Endothelial cell of umbilical vein (primary cell): ENCODE measurements around the gene SYNGR4. TPM values are rescaled to one million over a fixed set of nuclear protein-coding genes. Genes with fewer than 3 reads are reported as not detected.

ENCODE experiments used
- BruUV-seq: library from RNA; stranded (reverse); fragments of 400-500 nt; replicated peaks from 2 replicates; lab custom pipeline; 2021; lab: Mats Ljungman, UMichigan
- CTCF ChIA-PET: fragments of 300-600, 350-600 bp; sonication (Branson Sonifier 250); formaldehyde crosslinking; loops from one replicate; lab custom pipeline; 2021; ENCODE audit warnings: antibody characterized with exemption, inconsistent platforms; lab: Charles Lee
- POLR2A ChIA-PET: fragments of 300-600, 350-600 bp; sonication (Branson Sonifier 250); formaldehyde crosslinking; loops from one replicate; lab custom pipeline; 2021; ENCODE audit warnings: antibody characterized with exemption, inconsistent platforms; lab: Charles Lee
- DNase-seq: peaks from one replicate; pipeline ENCODE4 v3.0.0-alpha.2; 2011; ENCODE audit warnings: low read depth, low spot score
- FAIRE-seq: peaks from 2 replicates; lab custom pipeline; 2011; peaks lifted over from hg19 to GRCh38; lab: Jason Lieb, UNC
- H2AFZ ChIP-seq: 2 replicates; pipeline ENCODE4 v1.6.0; 2012; ENCODE audit warnings: low read depth, low read length, control low read depth, inconsistent platforms
- H3K27ac ChIP-seq: 2 replicates; pipeline ENCODE4 v1.5.1; 2011; ENCODE audit warnings: low read depth, mild to moderate bottlenecking, control low read depth, low read length, moderate library complexity; ENCODE audit not compliant: insufficient read depth
- H3K27me3 ChIP-seq, 2 experiments: 2 replicates each; pipeline versions ENCODE4 v1.6.0 to v1.6.1; 2011; ENCODE audit warnings: low read length in 2 of 2, mixed read lengths in 1 of 2; ENCODE audit not compliant: control insufficient read depth in 2 of 2, insufficient read depth in 2 of 2
- H3K36me3 ChIP-seq, 2 experiments: 2 replicates in 1 of 2; 3 replicates in 1 of 2; pipeline ENCODE4 v1.5.1; 2011; ENCODE audit warnings: low read length in 2 of 2, mild to moderate bottlenecking in 1 of 2, moderate library complexity in 1 of 2; ENCODE audit not compliant: control insufficient read depth in 2 of 2, insufficient read depth in 2 of 2; ENCODE audit errors: extremely low read depth in 1 of 2
- H3K4me1 ChIP-seq: 3 replicates; pipeline ENCODE4 v1.5.1; 2011; ENCODE audit warnings: mild to moderate bottlenecking, low read length; ENCODE audit not compliant: control insufficient read depth, insufficient read depth; ENCODE audit errors: extremely low read depth
- H3K4me2 ChIP-seq: 2 replicates; pipeline ENCODE4 v1.6.1; 2011; ENCODE audit warnings: low read length, control low read depth, mixed read lengths; ENCODE audit not compliant: insufficient read depth
- H3K4me3 ChIP-seq, 3 experiments: fragments of 200-600 bp in 1 of 3; sonication (generic), shearing (Covaris generic) in 1 of 3; replicated peaks in 1 of 3; 2 replicates each; pipeline ENCODE4 v1.5.1; 2011 to 2016; ENCODE audit warnings: control low read depth in 3 of 3, low read length in 3 of 3, mild to moderate bottlenecking in 2 of 3, inconsistent platforms in 1 of 3, low read depth in 1 of 3, moderate library complexity in 1 of 3; ENCODE audit not compliant: insufficient read depth in 1 of 3
- H3K79me2 ChIP-seq: 2 replicates; pipeline ENCODE4 v1.6.0; 2012; ENCODE audit warnings: low read length, inconsistent platforms; ENCODE audit not compliant: control insufficient read depth, insufficient read depth
- H3K9ac ChIP-seq: replicated peaks from 2 replicates; pipeline ENCODE3; 2011; ENCODE audit warnings: low read length, control low read depth; ENCODE audit not compliant: insufficient read depth; ENCODE audit errors: extremely low read depth
- H3K9me1 ChIP-seq: replicated peaks from 3 replicates; pipeline ENCODE4 v1.6.0; 2011; ENCODE audit warnings: mild to moderate bottlenecking, low read length; ENCODE audit not compliant: control insufficient read depth, insufficient read depth; ENCODE audit errors: extremely low read depth
- H3K9me3 ChIP-seq: replicated peaks from 2 replicates; pipeline ENCODE4 v1.5.1; 2012; ENCODE audit warnings: low read length, inconsistent platforms; ENCODE audit not compliant: control insufficient read depth, insufficient read depth
- H4K20me1 ChIP-seq: replicated peaks from 2 replicates; pipeline ENCODE3; 2011; ENCODE audit warnings: mild to moderate bottlenecking, low read length; ENCODE audit not compliant: control insufficient read depth, insufficient read depth; ENCODE audit errors: extremely low read depth
- CTCF ChIP-seq, 2 donors: IDR thresholded peaks; 1 replicate in 1 of 2; 2 replicates in 1 of 2; pipeline ENCODE4 v1.5.1; 2011; ENCODE audit warnings: low read length in 2 of 2, mild to moderate bottlenecking in 2 of 2, moderate library complexity in 2 of 2, control low read depth in 1 of 2, inconsistent platforms in 1 of 2, low read depth in 1 of 2; ENCODE audit not compliant: insufficient read depth in 1 of 2; ENCODE audit errors: extremely low read depth in 1 of 2
- EZH2 ChIP-seq: IDR thresholded peaks from 2 replicates; pipeline ENCODE4 v1.6.1; 2012; ENCODE audit warnings: borderline replicate concordance, low read depth, mild to moderate bottlenecking, moderate library complexity, low read length, inconsistent platforms; ENCODE audit not compliant: severe bottlenecking
- GATA2 ChIP-seq: IDR thresholded peaks from 2 replicates; pipeline ENCODE4 v1.7.0; 2011; ENCODE audit warnings: low read depth, mild to moderate bottlenecking, moderate library complexity, mixed read lengths, low read length; ENCODE audit not compliant: insufficient read length, insufficient read depth
- JUN ChIP-seq: IDR thresholded peaks from 2 replicates; pipeline ENCODE4 v1.6.1; 2011; ENCODE audit warnings: borderline replicate concordance, low read depth; ENCODE audit not compliant: insufficient read length, insufficient read depth
- MAX ChIP-seq: IDR thresholded peaks from 2 replicates; pipeline ENCODE4 v1.6.1; 2011; ENCODE audit not compliant: insufficient read depth, insufficient read length
- MYC ChIP-seq: IDR thresholded peaks from one replicate; pipeline ENCODE4 v1.6.1; 2011; ENCODE audit warnings: mild to moderate bottlenecking, low read depth, low read length
- POLR2AphosphoS5 ChIP-seq: IDR thresholded peaks from 2 replicates; pipeline ENCODE4 v1.6.1; 2012; ENCODE audit warnings: low read depth, mild to moderate bottlenecking, control low read depth, low read length, moderate library complexity; ENCODE audit not compliant: insufficient read depth
- dilution Hi-C: fragments of 300-500 bp; cut with MboI; formaldehyde crosslinking; loops from one replicate; pipeline ENCODE4 v1.15.0; 2019; ENCODE audit warnings: low sequenced_read_pairs; ENCODE audit not compliant: extremely low pct_ligation_motif_present
- intact Hi-C: fragments of 100-400 bp; cut with micrococcal nuclease; formaldehyde crosslinking; loops from one replicate; pipeline ENCODE4 v1.10.0; 2022
- polyA plus RNA-seq, 4 experiments: library from polyadenylated mRNA; depleted of rRNA in 3 of 4; stranded (reverse) in 3 of 4; unstranded in 1 of 4; fragments of >200 nt; gene quantifications; 2 replicates each; pipeline versions ENCODE4 v1.2.1 to v1.2.3, GENCODE V29; 2011 to 2012; ENCODE audit warnings: missing spikeins in 1 of 4
- total RNA-seq: library from RNA; stranded (reverse); gene quantifications from 2 replicates; pipeline ENCODE4 v1.2.3, GENCODE V29; 2021

SYNGR4 gene
- total and polyA plus RNA-seq, 2 donors (not counting 3 experiments of a cell fraction or from before 2014, with no cell fraction given) = not detected

GRCh38 chr19:48419158-48419920 is 55.2 kb downstream of the SYNGR4 start:
- POLR2A ChIA-PET = interaction anchor here (0.5 kb wide), 1 partner anchor 41 kb away, joined by 3 read pairs; no protein-coding TSS in a partner anchor
- Histone ChIP-seq H3K79me2 (no peaks in the 10 kb centered on the region), H3K27ac (no peak overlapping the region), H3K4me1 (peaks cover 6% of the 10 kb centered on the region), H4K20me1 (no peaks in the 10 kb centered on the region), H3K9me3 (no peaks in the 10 kb centered on the region), H3K4me3 (no peak overlapping the region), H3K9ac (no peak overlapping the region), H3K4me2 (no peak overlapping the region), H2AFZ (peak overlapping the region; percentile 19), H3K9me1 (no peaks in the 10 kb centered on the region), H3K36me3 (no peaks in the 10 kb centered on the region), H3K27me3 (no peaks in the 10 kb centered on the region)
- CTCF ChIA-PET = interaction anchor here (0.6 to 1.5 kb wide), 2 partner anchors 14 to 31 kb away, joined by 3 to 6 read pairs; no protein-coding TSS in a partner anchor
- DNase-seq (peak; percentile 41), FAIRE-seq (peak; percentile 74)
- TF ChIP-seq POLR2AphosphoS5 (no peak), GATA2 (no peak), EZH2 (no peak), JUN (no peak), CTCF (IDR thresholded peaks at IDR 0.05; ENCODE audit: extremely low read depth in 1 of 2, insufficient read depth in 1 of 2, low read depth in 1 of 2, low read length in 2 of 2) (no peak), MAX (no peak), MYC (no peak)
- dilution Hi-C loops (no loop called here), intact Hi-C loops (no loop called here)
- BruUV-seq = no TSS peak
